HG03060 (cell line): ENCODE results near the gene DAD1.
"Not testable (repeated sequence)": the region's sequence is repeated elsewhere in the genome, so short reads cannot be mapped to it uniquely, and the experiment has no call there.

Experiments used
- ATAC-seq: cut with Tn5 transposase; IDR thresholded peaks from one replicate; pipeline ENCODE4 v1.9.1; 2021; ENCODE audit warnings: low read depth, moderate number of reproducible peaks; ENCODE audit not compliant: unreplicated experiment

The DAD1 gene

DNA sequence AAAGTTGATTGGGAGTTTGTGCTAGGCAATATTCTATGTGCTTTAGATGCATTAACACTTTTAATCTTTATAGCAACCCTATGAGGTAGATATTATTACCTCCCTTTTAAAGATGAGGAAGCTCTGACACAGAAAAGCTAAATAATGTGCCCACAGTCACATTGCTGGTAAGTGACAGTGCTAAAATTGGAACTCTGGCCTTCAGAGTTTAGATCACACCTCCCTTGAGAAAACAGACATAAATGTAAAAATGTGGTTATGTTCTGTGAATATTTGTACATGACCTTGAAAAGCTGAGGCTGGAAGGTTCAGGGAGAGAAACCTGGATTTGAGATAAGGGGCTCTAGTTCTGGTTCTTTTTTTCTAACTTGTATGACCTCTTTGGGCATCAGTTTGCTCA, 11.0 kb upstream of the DAD1 start:
- ATAC-seq = no peak

DNA sequence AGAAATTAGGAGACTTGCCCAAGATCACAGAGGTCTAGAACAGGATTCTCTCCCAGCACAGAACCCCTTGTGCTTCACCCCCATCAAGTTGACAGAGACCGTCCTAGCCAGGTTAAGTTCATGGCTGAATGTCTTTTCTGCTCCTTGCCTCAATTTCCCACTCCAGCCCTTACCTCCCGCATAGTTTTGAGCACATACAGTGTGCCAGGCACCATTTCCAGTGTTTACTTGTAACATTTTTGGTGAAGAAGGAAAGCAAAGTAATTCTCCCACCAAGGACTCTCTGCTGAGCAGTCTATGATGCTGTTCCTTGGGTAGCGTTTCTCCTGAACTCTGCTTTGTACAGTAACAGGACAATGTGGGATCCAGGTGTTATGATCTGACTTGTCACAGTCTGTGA, 10.3 kb upstream of the DAD1 start:
- no peak for ATAC-seq

DNA sequence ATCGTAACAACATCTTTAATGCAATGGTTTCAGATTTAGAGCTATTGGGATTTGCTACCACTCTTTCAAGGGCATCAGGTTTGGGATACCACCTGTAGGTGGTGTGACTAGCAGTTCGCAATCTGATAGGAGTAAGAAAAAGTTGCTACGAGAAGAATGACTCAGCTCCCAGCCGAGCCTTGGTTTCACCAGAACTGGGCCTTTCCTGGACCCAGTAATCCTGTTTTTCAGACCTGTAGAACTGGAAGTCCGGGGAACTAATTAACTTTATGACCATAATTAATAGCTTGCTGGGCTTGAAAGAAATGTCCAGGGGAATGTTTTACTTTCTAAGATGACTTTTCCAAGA, 9.8 kb upstream of the DAD1 start:
- ATAC-seq = no peak

- ATAC-seq = no peak
Observed at GRCh38 chr14:22598099-22598895, 9.3 kb upstream of the DAD1 start, which contains the start of gene ABHD4. Gene ABHD4, plus strand, starts transcription at chr14:22598300. Its CDS starts 7 bp downstream, at chr14:22598307.

DNA sequence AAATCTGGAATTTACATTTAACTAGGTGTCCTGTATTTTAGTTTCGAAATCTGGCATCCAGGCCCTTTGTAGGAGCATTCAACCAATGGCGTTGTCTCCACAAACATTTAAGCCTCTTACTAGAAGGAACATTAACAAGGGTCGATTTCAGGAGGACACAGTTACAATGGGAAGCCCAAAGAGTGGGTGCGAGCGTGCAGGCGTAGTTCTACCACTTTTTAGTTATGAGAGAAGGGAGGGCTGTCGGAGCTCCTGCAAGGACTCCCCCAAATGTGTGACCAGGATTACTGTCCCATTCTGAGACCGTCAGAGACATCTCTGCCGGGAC, 8.7 kb upstream of the DAD1 start:
- ATAC-seq = no peak

DNA sequence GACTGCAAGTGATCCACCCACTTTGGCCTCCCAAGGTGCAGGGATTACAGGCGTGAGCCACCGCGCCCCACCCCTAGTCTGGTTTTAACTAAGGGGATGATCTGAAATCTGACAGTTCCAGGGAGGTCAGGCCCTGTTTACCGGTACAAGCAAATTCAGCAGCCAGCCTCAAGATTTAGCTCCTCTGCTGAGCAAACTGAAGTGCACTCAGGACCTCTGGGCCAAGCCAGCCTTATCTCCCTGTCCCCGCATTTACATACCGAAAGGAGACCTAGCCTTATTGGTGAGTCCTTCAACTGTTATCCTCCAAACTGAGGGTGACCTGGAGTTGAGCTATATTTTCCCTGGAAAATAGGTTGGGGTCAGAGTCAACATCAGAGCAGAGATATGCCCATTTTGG, 8.2 kb upstream of the DAD1 start:
- no peak for ATAC-seq

- ATAC-seq = no peak
Observed at GRCh38 chr14:22596354-22596879, 7.4 kb upstream of the DAD1 start.

DNA sequence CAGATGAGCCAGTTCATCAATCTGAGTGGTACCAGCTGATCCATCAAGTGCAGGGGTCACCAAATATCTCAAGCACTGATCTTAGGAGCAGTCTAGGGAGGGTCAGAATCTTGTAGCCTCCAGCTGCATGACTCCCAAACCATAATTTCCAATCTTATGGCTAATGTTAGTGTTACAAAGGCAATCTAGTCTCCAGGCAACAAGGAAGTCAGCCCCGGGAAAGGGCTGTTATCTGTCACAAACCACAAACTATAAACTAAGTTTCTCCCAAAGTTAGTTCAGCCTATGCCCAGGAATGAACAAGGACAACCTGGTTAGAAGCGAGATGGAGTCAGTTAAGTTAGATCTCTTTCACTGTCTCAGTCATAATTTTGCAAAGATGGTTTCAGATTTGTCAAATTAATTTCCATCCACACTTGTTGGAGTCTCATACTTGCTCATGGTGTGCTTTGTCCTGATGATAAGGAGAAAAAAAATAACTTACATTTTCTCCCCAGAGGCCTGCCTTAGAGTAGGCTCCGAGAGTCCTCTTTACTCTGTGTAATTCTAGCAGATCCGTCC, 5.2 kb upstream of the DAD1 start:
- ATAC-seq = no peak

- no peak for ATAC-seq
Observed at GRCh38 chr14:22593601-22594000, 4.6 kb upstream of the DAD1 start.

- ATAC-seq = no peak
Observed at GRCh38 chr14:22593189-22593588, 4.2 kb upstream of the DAD1 start.

- ATAC-seq = no peak
Observed at GRCh38 chr14:22588526-22589095, 413 bp downstream of the DAD1 start.

DNA sequence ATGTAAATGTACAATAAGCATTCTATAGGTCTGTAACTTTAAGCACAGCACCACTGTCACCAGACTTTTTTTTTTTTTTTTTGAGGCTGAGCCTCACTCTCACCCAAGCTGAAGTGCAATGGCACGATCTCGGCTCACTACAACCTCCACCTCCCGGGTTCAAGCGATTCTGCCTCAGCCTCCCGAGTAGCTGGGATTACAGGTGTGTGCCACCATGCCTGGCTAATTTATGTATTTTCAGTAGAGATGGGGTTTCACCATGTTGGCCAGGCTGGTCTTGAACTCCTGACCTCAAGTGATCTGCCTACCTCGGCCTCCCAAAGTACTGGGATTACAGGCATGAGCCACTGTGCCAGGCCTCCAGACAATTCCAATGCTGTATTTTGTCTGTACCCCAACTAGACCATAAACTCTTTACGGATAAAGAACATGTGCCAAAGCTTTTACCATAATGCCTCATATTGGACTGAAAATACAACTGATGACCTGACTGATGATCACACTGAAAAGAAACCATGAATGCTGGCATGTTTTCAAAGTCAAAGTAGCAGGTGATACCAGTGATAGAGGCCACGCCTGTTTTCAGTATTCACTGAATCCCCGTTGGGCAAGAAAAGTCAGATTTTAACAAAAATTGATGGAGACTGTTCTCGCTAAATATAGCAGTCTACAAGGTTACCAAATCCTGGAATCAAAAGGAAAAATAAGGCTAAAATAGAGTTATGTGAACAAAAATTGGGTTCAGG, 1.2 kb downstream of the DAD1 start:
- ATAC-seq = not testable (repeated sequence)

DNA sequence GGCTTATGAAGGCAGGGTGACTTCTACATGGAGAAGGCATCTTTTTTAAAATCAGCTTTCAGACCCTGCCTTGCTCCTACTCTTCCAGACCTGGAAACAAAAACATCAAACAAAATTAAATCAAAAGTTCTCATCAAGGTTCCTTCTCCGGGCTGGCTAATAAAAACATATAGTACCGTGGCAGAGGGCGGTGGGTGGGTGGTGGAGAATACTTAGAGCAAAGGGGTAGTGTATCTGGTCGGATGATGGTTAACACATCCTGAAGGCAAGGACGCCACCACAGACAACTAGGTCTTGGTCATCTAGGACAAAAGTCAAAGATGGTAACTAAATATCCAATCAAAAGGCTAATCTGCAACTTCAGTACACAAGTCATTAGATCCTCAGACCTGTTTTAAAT, 1.8 kb downstream of the DAD1 start:
- ATAC-seq = no peak

DNA sequence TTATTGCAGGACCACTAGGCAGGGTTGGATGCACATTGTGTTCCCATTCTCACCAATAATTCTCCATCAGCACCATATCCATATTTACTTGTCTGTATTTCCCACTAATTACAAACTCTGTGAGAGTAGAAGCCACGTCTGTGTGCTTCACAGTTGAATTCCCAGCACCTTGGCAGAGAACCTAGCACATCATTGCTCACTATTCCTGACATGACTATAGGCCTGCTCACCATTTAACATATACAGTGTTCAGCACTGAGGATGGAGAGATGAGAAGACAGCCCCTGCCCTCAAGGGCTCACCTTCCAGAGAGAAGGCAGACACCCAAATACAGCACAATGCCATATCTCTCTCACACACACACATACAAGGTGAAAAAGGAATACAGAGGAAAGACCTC, 5.0 kb downstream of the DAD1 start:
- ATAC-seq = no peak

DNA sequence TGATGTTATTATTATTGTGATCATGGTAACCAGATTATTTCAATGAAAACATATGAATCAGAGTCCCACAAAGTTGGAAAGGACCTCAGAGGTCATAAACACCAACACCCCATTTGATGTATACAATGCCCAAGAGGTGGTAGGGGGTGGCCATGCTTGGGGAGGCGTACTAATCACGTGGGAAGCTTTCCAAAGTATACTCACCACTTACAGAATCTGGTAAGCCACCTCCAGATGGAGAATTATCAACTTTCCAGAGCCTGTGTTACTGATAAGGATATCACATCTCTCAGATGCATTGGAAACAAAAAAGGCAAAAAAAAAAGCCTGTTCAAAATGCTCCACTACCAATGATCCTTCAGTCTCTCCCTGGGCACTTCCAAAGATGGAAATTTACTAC, 8.4 kb downstream of the DAD1 start:
- ATAC-seq = no peak

- no peak for ATAC-seq
Observed at GRCh38 chr14:22579881-22580280, 9.1 kb downstream of the DAD1 start.

GRCh38 chr14:22579236-22579635, 9.8 kb downstream of the DAD1 start:
- no peak for ATAC-seq

- no peak for ATAC-seq
Observed at GRCh38 chr14:22577334-22577908, 11.6 kb downstream of the DAD1 start.

GRCh38 chr14:22573804-22574203, 15.2 kb downstream of the DAD1 start:
- no peak for ATAC-seq

DNA sequence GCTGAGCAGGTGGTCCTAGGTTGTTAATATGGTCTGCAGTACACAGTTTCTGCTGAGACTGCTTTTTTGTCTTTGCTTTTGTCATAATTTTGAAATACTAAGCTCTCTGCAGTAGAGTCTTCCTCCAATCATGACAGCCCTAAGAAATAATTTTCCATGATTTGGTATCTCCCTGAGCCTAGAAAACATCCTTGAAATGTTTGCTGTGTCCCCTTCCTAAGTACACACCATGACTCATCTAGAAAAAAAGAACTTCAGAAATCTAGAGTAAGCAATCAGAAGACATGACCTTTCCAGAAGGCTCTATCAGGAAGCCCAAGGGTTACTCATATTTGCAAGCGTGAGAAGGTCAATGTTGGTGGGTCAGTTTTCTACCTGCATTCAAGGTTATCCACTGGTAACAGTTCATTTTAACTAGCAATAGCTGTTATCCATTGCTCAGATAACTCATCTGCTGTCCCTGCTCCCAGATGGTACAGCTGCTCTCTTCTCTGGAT, 16.4 kb downstream of the DAD1 start:
- ATAC-seq = no peak
